Measurements from ENCODE around the gene POLDIP2. TPM values are rescaled to one million over a fixed set of nuclear protein-coding genes. Genes with fewer than 3 reads are reported as not detected.

POLDIP2 gene
- total RNA-seq, 4 donors from 2014 or later: 62.7 to 86.0 (median 72.4) TPM

DNA sequence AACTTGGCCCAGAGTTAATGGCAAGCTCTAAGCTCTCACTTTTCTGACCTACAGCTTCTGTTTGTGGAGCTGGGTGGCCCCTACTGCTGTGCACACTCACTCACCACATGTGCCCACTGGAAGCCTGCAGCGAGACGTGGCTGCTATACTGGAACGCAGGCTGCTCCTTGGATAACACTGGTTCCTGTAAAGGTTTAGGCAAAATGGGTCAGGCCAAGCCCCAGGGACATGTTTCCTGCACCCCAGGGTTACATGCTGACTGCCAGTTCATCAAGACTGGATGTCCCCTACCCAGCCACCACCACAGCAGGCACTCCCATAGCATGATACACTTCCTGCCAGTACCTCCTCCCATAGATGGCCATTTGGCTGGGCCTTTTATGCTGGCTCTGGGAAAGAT is 8.3 kb downstream of the POLDIP2 start:
- no peak for DNase-seq (ENCODE audit: low spot score)
- ATAC-seq (ENCODE audit: low FRiP score): no peak
- no peak for TF ChIP-seq CTCF (IDR thresholded peaks at IDR 0.05)

DNA sequence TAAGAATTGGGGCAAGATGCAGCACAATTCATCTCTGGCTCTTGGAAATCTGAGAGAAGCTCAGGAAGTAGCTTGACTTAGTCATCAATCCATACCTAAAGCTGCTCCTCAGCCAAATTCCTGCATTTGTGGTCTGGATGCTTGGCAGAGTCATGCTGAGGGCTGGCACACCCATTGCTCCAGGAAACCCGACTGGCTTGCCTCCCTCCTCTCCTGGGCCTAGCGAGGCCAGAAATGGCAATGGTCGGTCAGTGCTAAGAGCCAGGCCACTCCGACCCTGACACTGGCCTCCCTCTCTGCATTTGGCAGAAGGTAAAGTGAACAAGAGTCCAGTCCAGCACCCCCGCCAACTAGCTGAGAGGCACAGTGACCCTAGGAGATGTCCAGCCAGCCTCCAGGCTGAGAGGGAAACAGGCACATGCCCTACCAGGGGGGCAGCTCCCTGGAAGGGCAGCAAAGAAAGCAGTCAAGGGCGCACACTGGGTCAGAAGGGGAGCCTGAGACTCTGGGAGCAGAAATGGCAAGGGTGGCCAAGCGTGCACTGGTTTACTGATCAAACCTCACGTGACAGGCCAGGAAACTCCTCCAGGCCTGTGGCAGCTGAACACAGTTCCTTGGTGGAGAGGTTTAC is 10.0 kb downstream of the POLDIP2 start:
- no peak for TF ChIP-seq CTCF (IDR thresholded peaks at IDR 0.05)
- DNase-seq (ENCODE audit: low spot score): no peak
- ATAC-seq (ENCODE audit: low FRiP score): no peak

DNA sequence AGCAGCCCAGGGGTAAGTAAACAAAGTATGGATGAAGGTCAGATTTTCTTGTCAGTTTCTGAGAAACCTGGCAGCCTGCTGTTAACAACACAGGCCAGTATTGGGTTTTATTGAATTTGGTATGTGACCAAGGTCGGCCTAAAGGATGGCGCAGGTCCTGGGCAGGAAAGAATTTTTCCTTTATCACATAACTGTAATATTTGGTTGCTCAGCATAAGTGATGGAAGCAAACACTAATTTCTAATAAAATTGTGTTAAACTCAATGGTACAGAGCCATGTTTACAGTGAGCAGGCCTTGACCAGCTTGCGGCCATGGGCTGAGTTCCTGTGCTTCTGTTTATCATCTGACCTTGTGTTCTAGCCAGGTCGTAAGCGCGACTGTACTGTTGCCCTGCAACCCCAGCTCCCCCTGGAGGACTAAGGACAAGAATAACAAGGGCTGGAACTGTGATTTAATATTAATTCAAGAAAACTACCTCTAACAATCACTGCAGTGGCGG is 10.5 kb downstream of the POLDIP2 start:
- ATAC-seq (ENCODE audit: low FRiP score) (no peak), DNase-seq (ENCODE audit: low spot score) (no peak)
- TF ChIP-seq CTCF (IDR thresholded peaks at IDR 0.05): no peak

- ATAC-seq (ENCODE audit: low FRiP score) (no peak), DNase-seq (ENCODE audit: low spot score) (no peak)
- no peak for TF ChIP-seq CTCF (IDR thresholded peaks at IDR 0.05)
Measured at GRCh38 chr17:28346199-28346580, 11.1 kb downstream of the POLDIP2 start.

DNA sequence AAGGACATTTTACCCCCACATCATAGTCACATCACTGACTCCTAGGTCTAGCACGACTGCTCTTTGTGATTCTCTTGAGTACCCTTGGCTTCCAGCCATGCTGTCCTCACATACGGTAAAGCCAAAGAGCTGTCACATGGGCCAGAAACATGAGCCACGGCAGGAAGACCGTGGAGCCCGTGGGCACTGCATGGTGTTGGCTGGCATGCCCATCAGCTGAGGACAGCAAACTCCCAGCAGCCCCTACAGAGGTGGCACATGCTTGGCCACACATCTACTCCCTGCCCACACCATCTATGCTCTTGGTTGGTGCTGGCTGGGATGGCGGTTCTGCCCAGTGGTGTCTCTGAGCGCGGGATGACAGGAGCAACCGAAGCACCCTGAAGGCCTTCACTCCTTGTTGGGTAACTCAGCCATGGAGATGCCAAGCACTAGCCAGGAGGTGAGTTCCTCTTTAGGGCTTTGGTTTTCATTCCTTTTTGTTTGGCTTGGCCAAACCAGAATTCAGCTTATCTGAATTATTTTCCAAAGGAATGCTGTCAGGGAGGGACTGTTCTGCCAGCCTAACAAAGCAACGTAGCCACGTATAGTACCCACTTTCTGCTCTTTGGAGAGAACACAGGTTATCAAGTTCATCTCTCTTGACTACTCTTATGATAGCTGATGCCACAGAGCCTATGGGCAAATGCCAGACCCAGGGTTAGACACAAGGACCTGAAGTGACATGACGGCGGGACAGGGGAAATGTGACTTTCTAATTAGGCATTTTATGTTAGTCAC is 11.7 kb downstream of the POLDIP2 start:
- ATAC-seq (ENCODE audit: low FRiP score) (no peak), DNase-seq (ENCODE audit: low spot score) (no peak)
- no peak for TF ChIP-seq CTCF (IDR thresholded peaks at IDR 0.05)

- ATAC-seq (ENCODE audit: low FRiP score): no peak
- no peak for DNase-seq (ENCODE audit: low spot score)
- no peak for TF ChIP-seq CTCF (IDR thresholded peaks at IDR 0.05)
Measured at GRCh38 chr17:28344435-28344901, 12.9 kb downstream of the POLDIP2 start.
